Gastrocnemius medialis (tissue), 4 donors: Measurements from ENCODE around the gene NID1.

Experiments used
- POLR2A ChIP-seq, 2 donors: fragments of 450-650 bp; IDR thresholded peaks; one replicate each; pipeline ENCODE4 v1.6.1; 2017; ENCODE audit warnings: antibody characterized with exemption in 2 of 2, mild to moderate bottlenecking in 2 of 2, moderate library complexity in 2 of 2
- TF ChIP-seq, protein P1 (sequence below), 5 experiments: fragments of 450-650 bp in 3 of 5; fragments of 200-600 bp in 2 of 5; sonication (generic) in 2 of 5; IDR thresholded peaks in 4 of 5; conservative IDR thresholded peaks in 1 of 5; 1 replicate in 4 of 5; 2 replicates in 1 of 5; pipeline ENCODE4 v1.5.1; 2016 to 2019; ENCODE audit warnings: antibody characterized with exemption in 5 of 5, mild to moderate bottlenecking in 3 of 5, moderate library complexity in 3 of 5

- TF ChIP-seq, protein P1, sequence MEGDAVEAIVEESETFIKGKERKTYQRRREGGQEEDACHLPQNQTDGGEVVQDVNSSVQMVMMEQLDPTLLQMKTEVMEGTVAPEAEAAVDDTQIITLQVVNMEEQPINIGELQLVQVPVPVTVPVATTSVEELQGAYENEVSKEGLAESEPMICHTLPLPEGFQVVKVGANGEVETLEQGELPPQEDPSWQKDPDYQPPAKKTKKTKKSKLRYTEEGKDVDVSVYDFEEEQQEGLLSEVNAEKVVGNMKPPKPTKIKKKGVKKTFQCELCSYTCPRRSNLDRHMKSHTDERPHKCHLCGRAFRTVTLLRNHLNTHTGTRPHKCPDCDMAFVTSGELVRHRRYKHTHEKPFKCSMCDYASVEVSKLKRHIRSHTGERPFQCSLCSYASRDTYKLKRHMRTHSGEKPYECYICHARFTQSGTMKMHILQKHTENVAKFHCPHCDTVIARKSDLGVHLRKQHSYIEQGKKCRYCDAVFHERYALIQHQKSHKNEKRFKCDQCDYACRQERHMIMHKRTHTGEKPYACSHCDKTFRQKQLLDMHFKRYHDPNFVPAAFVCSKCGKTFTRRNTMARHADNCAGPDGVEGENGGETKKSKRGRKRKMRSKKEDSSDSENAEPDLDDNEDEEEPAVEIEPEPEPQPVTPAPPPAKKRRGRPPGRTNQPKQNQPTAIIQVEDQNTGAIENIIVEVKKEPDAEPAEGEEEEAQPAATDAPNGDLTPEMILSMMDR (IDR thresholded peaks at IDR 0.05 in 4 of 5, conservative IDR thresholded peaks at IDR 0.05 in 1 of 5), result no peak
- TF ChIP-seq POLR2A (IDR thresholded peaks at IDR 0.05), result no peak
These were observed 36.6 kb upstream of the NID1 start for GRCh38 chr1:236101233-236102200.
